CD1c-positive myeloid dendritic cell (primary cell): ENCODE results near the gene SMYD5.
"Not testable (repeated sequence)": the region's sequence is repeated elsewhere in the genome, so short reads cannot be mapped to it uniquely, and the experiment has no call there.

ENCODE experiments used
- DNase-seq: peaks from one replicate; pipeline ENCODE4 v3.0.0-alpha.2; 2016; ENCODE audit errors: extremely low spot score

Gene SMYD5

GRCh38 chr2:73259704-73260337 is 45.8 kb downstream of the SMYD5 start:
- no peak for DNase-seq

- DNase-seq = peak; percentile 33
Observed at GRCh38 chr2:73260338-73260984, 46.4 kb downstream of the SMYD5 start.

GRCh38 chr2:73262108-73262651 is 48.1 kb downstream of the SMYD5 start:
- no peak for DNase-seq

GRCh38 chr2:73262691-73263429 is 48.8 kb downstream of the SMYD5 start:
- not testable (repeated sequence) for DNase-seq

- no peak for DNase-seq
Observed at GRCh38 chr2:73263540-73264331, 49.7 kb downstream of the SMYD5 start.

GRCh38 chr2:73264332-73264606 is 50.2 kb downstream of the SMYD5 start:
- DNase-seq = no peak

- no peak for DNase-seq
Observed at GRCh38 chr2:73264783-73265182, 50.7 kb downstream of the SMYD5 start.

GRCh38 chr2:73265298-73266060 is 51.4 kb downstream of the SMYD5 start:
- DNase-seq = no peak

GRCh38 chr2:73266061-73266901 is 52.2 kb downstream of the SMYD5 start:
- no peak for DNase-seq

- DNase-seq = no peak
Observed at GRCh38 chr2:73267008-73267407, 53.0 kb downstream of the SMYD5 start.

GRCh38 chr2:73268366-73268829 is 54.4 kb downstream of the SMYD5 start:
- no peak for DNase-seq

- DNase-seq = peak; percentile 58
Observed at GRCh38 chr2:73268830-73269685, 55.0 kb downstream of the SMYD5 start.

GRCh38 chr2:73269686-73270465 is 55.8 kb downstream of the SMYD5 start:
- no peak for DNase-seq

- no peak for DNase-seq
Observed at GRCh38 chr2:73272270-73272669, 58.2 kb downstream of the SMYD5 start.
